ENCODE data around the gene RGL2. TPM values are rescaled to one million over a fixed set of nuclear protein-coding genes. Genes with fewer than 3 reads are reported as not detected.
A peak's percentile ranks its signal among the peaks of the same experiment; 100 is the strongest.

Gene RGL2
- total RNA-seq, 4 donors from 2014 or later, result 33.1 to 49.8 (median 43.7) TPM

DNA sequence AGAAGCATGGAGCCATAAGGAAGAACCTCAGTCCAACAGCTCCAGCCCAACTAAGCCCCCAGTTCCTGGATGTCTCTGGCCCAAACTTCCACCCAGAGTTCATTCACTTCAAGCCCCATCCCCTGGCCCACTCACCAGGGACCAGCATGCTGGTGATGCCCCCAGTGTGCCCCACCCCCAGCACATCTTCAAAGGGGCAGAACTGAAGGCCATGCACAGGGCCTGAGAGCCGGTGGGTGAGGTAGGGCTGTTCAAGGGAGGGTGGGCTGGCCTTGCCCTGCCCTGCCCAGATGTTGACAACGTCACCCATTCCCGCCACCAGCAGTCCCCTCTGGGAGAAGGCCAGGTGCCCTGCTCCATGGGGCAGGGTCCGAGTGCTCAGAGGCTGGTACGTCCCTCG lies 18.2 kb downstream of the RGL2 start:
- TF ChIP-seq, protein P1, sequence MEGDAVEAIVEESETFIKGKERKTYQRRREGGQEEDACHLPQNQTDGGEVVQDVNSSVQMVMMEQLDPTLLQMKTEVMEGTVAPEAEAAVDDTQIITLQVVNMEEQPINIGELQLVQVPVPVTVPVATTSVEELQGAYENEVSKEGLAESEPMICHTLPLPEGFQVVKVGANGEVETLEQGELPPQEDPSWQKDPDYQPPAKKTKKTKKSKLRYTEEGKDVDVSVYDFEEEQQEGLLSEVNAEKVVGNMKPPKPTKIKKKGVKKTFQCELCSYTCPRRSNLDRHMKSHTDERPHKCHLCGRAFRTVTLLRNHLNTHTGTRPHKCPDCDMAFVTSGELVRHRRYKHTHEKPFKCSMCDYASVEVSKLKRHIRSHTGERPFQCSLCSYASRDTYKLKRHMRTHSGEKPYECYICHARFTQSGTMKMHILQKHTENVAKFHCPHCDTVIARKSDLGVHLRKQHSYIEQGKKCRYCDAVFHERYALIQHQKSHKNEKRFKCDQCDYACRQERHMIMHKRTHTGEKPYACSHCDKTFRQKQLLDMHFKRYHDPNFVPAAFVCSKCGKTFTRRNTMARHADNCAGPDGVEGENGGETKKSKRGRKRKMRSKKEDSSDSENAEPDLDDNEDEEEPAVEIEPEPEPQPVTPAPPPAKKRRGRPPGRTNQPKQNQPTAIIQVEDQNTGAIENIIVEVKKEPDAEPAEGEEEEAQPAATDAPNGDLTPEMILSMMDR (IDR thresholded peaks at IDR 0.05), result no peak
- TF ChIP-seq EP300 (IDR thresholded peaks at IDR 0.05), result no peak
- Histone ChIP-seq H3K27ac (no peak overlapping the region), H3K4me1 (peaks cover 0 to 33% (median 22%) of the 10 kb centered on the region in 4 donors), H3K9me3 (no peaks in the 10 kb centered on the region), H3K4me3 (no peak overlapping the region), H3K27me3 (no peaks in the 10 kb centered on the region), H3K36me3 (peaks cover 3 to 81% (median 19%) of the 10 kb centered on the region in 3 donors)
- WGBS, 2 donors, result 75 to 81% methylated on average over 5 to 6 of the region's 6 CpGs
- DNase-seq (ENCODE audit: low spot score in 2 of 2), result no peak

DNA sequence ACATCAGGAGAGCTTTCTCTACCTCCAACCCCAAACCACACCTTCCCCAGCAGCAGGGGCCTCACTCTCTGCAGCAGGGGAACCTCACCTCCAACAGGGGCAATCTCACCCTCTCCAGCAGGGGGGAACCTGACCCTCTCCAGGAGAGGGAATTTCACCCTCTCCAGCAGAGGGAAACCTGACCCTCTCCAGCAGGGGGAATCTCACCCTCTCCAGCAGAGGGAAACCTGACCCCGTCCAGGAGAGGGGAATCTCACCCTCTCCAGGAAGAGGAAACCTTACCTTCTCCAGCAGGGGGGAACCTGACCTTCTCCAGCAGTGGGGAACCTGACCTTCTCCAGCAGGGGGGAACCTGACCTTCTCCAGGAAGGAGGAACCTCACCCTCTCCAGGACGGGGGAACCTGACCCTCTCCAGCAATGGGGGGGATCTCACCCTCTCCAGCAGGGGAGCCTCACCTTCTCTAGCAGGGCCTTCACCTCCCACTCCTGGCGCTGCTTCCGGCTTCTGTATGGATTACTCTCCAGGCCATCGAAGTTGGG lies 18.7 kb downstream of the RGL2 start:
- WGBS, 2 donors, result 70 to 74% methylated on average over 5 of the region's 5 CpGs

DNA sequence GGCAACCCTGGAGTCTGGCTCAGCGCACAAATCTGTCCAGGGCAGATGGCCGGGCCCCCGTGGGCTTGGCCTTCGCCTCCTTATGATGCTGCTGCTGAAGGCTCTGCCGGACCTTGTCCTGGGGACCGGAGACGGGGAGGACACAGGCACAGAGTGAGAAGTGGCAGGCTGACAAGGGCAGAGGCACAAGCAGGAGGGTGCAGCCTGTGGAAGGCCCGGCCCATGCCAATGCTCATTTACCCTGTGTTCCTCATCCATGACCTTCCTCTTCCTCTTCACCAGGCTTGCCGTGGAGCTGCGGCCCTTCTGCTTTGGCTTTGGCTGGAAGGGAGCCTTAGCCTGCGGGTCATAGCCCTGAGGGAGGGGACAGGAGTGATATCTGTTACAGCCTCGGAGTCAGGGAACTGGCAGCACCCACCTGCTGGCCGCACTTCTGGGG lies 19.5 kb downstream of the RGL2 start:
- peaks cover 0 to 46% (median 34%) of the 10 kb centered on the region in 4 donors for H3K4me1 ChIP-seq
- no peak for TF ChIP-seq EP300 (IDR thresholded peaks at IDR 0.05)
- TF ChIP-seq, protein P1 (IDR thresholded peaks at IDR 0.05), result no peak
- TF ChIP-seq POLR2A (IDR thresholded peaks at IDR 0.05), result no peak
- 65 to 73% methylated on average over 12 of the region's 13 CpGs for WGBS, 2 donors
- H3K27me3 ChIP-seq, result no peaks in the 10 kb centered on the region
- no peaks in the 10 kb centered on the region for H3K9me3 ChIP-seq
- H3K4me3 ChIP-seq, result no peak overlapping the region
- H3K36me3 ChIP-seq, result peaks cover 3 to 81% (median 25%) of the 10 kb centered on the region in 3 donors
- H3K27ac ChIP-seq, result no peak overlapping the region
- DNase-seq (ENCODE audit: low spot score in 2 of 2), result no peak

More for the DNA sequence above, 18.7 kb downstream of the RGL2 start:
- TF ChIP-seq POLR2A (IDR thresholded peaks at IDR 0.05), result no peak
- TF ChIP-seq, protein P1 (IDR thresholded peaks at IDR 0.05), result peak in 2 of 5 experiments; percentile 15 to 18
- peaks cover 0 to 38% (median 27%) of the 10 kb centered on the region in 4 donors for H3K4me1 ChIP-seq
- H3K9me3 ChIP-seq, result no peaks in the 10 kb centered on the region
- H3K4me3 ChIP-seq, result no peak overlapping the region
- H3K36me3 ChIP-seq, result peaks cover 3 to 81% (median 23%) of the 10 kb centered on the region in 3 donors
- H3K27ac ChIP-seq, result no peak overlapping the region
- DNase-seq (ENCODE audit: low spot score in 2 of 2), result no peak
- H3K27me3 ChIP-seq, result no peaks in the 10 kb centered on the region

DNA sequence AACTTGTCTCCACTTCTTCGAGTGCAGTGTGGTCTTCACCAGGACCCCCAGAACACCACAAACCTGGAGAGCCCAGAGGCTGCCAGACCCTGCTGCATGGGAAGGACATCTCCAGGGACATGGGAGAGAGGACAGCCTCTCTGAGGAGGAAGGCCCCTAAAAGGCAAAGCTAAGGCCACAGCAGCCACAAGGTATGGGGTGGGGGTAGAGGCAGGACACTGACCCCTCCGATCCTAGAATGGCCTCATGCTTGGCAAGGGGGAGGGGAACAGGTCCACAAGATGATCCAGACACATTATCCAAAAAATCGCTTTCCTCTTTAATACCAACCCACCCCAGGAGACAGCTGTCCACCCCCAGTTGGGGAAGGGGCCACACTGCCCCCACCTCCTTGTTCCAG lies 19.9 kb downstream of the RGL2 start:
- Histone ChIP-seq H3K27me3 (no peaks in the 10 kb centered on the region), H3K27ac (no peak overlapping the region), H3K4me1 (peaks cover 0 to 50% (median 38%) of the 10 kb centered on the region in 4 donors), H3K9me3 (no peaks in the 10 kb centered on the region), H3K4me3 (no peak overlapping the region), H3K36me3 (peaks cover 3 to 81% (median 25%) of the 10 kb centered on the region in 3 donors)
- TF ChIP-seq POLR2A (IDR thresholded peaks at IDR 0.05) (no peak), EP300 (IDR thresholded peaks at IDR 0.05) (no peak)
- TF ChIP-seq, protein P1 (IDR thresholded peaks at IDR 0.05), result no peak
- DNase-seq (ENCODE audit: low spot score in 2 of 2), result no peak
- WGBS, 2 donors, result 80 to 82% methylated on average over 3 of the region's 3 CpGs

DNA sequence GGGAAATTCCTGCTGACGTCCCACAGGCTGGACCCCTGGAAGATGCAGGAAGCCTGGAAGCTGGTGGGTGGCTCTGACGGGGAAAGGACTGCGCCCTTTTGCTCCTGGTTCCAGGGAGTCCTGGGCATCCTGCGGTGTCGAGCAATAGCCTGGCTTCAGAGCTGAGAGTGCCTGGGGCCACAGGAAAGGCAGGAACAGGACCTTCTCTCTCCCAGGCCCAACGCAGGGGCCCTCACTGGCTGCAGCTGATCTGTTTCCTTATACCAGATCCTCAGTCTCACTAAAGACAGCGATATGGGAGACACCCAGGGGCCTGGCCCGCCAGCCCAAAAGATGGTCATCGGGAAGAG lies 20.4 kb downstream of the RGL2 start:
- H3K4me1 ChIP-seq, result peaks cover 1 to 55% (median 42%) of the 10 kb centered on the region in 4 donors

More for the DNA sequence above, 20.4 kb downstream of the RGL2 start:
- Histone ChIP-seq H3K36me3 (peaks cover 0 to 81% (median 25%) of the 10 kb centered on the region in 3 donors), H3K27ac (peak overlapping the region in 3 of 4 donors; percentile 85 to 95 (median 89)), H3K9me3 (no peaks in the 10 kb centered on the region), H3K27me3 (no peaks in the 10 kb centered on the region), H3K4me3 (no peak overlapping the region)
- no peak for TF ChIP-seq EP300 (IDR thresholded peaks at IDR 0.05)
- TF ChIP-seq POLR2A (IDR thresholded peaks at IDR 0.05), result no peak
- TF ChIP-seq, protein P1 (IDR thresholded peaks at IDR 0.05), result no peak
- 70 to 72% methylated on average over 7 to 9 of the region's 9 CpGs for WGBS, 2 donors
- no peak for DNase-seq (ENCODE audit: low spot score in 2 of 2)

Measured in tibial nerve (tissue), 4 donors.